HUES6 (cell line): ENCODE data around the gene KRT6C.
"Not testable (repeated sequence)": the region's sequence is repeated elsewhere in the genome, so short reads cannot be mapped to it uniquely, and the experiment has no call there.

ENCODE experiments used
- H3K27ac ChIP-seq: 2 replicates; pipeline ENCODE4 v1.7.0; 2013; ENCODE audit warnings: low read depth, mild to moderate bottlenecking, low read length, inconsistent platforms
- H3K27me3 ChIP-seq: 2 replicates; pipeline ENCODE4 v1.6.1; 2013; ENCODE audit warnings: low read length; ENCODE audit not compliant: control insufficient read depth, insufficient read depth
- H3K36me3 ChIP-seq: 2 replicates; pipeline ENCODE4 v1.6.1; 2013; ENCODE audit warnings: low read length; ENCODE audit not compliant: control insufficient read depth, insufficient read depth
- H3K4me1 ChIP-seq: 2 replicates; pipeline ENCODE4 v1.6.1; 2013; ENCODE audit warnings: low read length; ENCODE audit not compliant: control insufficient read depth, insufficient read depth
- H3K4me3 ChIP-seq: 2 replicates; pipeline ENCODE4 v1.5.1; 2013; ENCODE audit warnings: low read depth, low read length
- H3K9ac ChIP-seq: one replicate; pipeline ENCODE4 v1.6.1; 2013; ENCODE audit warnings: mild to moderate bottlenecking, low read length
- H3K9me3 ChIP-seq: 2 replicates; pipeline ENCODE4 v1.6.1; 2013; ENCODE audit warnings: low read depth, low read length; ENCODE audit not compliant: control insufficient read depth, insufficient read depth

KRT6C gene

GRCh38 chr12:52515927-52516831 lies 42.6 kb upstream of the KRT6C start:
- no peak overlapping the region for H3K9ac ChIP-seq
- H3K9me3 ChIP-seq = peaks cover 3% of the 10 kb centered on the region; the same call in 1 of the 2 replicates
- H3K36me3 ChIP-seq = no peaks in the 10 kb centered on the region
- peaks cover 4% of the 10 kb centered on the region; the same call in 1 of the 2 replicates for H3K4me1 ChIP-seq
- no peak overlapping the region for H3K27ac ChIP-seq
- no peaks in the 10 kb centered on the region for H3K27me3 ChIP-seq
- H3K4me3 ChIP-seq = no peak overlapping the region

GRCh38 chr12:52515319-52515646 lies 41.7 kb upstream of the KRT6C start:
- Histone ChIP-seq H3K36me3 (no peaks in the 10 kb centered on the region), H3K4me3 (no peak overlapping the region), H3K9me3 (peaks cover 6% of the 10 kb centered on the region), H3K9ac (no peak overlapping the region), H3K4me1 (no peaks in the 10 kb centered on the region), H3K27ac (no peak overlapping the region), H3K27me3 (no peaks in the 10 kb centered on the region)

GRCh38 chr12:52514471-52515318 lies 41.1 kb upstream of the KRT6C start:
- Histone ChIP-seq H3K36me3 (no peaks in the 10 kb centered on the region), H3K27ac (no peak overlapping the region), H3K4me1 (no peaks in the 10 kb centered on the region), H3K27me3 (no peaks in the 10 kb centered on the region), H3K9ac (no peak overlapping the region), H3K4me3 (no peak overlapping the region), H3K9me3 (peaks cover 8% of the 10 kb centered on the region)

GRCh38 chr12:52513736-52514135 lies 40.1 kb upstream of the KRT6C start:
- no peaks in the 10 kb centered on the region for H3K4me1 ChIP-seq
- peaks cover 8% of the 10 kb centered on the region for H3K9me3 ChIP-seq
- H3K9ac ChIP-seq = no peak overlapping the region
- H3K27me3 ChIP-seq = no peaks in the 10 kb centered on the region
- no peak overlapping the region for H3K27ac ChIP-seq
- H3K36me3 ChIP-seq = no peaks in the 10 kb centered on the region
- no peak overlapping the region for H3K4me3 ChIP-seq

GRCh38 chr12:52508211-52508610 lies 34.6 kb upstream of the KRT6C start:
- Histone ChIP-seq H3K9ac (no peak overlapping the region), H3K4me1 (no peaks in the 10 kb centered on the region), H3K27me3 (no peaks in the 10 kb centered on the region), H3K9me3 (peaks cover 8% of the 10 kb centered on the region), H3K36me3 (no peaks in the 10 kb centered on the region), H3K4me3 (no peak overlapping the region), H3K27ac (no peak overlapping the region)

GRCh38 chr12:52506858-52507715 lies 33.5 kb upstream of the KRT6C start:
- H3K9ac ChIP-seq = no peak overlapping the region
- H3K27ac ChIP-seq = no peak overlapping the region
- H3K9me3 ChIP-seq = peaks cover 7% of the 10 kb centered on the region
- H3K4me3 ChIP-seq = no peak overlapping the region
- no peaks in the 10 kb centered on the region for H3K36me3 ChIP-seq
- H3K4me1 ChIP-seq = no peaks in the 10 kb centered on the region
- H3K27me3 ChIP-seq = no peaks in the 10 kb centered on the region

- Histone ChIP-seq H3K36me3 (no peaks in the 10 kb centered on the region), H3K27me3 (no peaks in the 10 kb centered on the region), H3K27ac (no peak overlapping the region), H3K4me1 (no peaks in the 10 kb centered on the region), H3K9me3 (no peaks in the 10 kb centered on the region), H3K9ac (no peak overlapping the region), H3K4me3 (no peak overlapping the region)
Measured at GRCh38 chr12:52502877-52503276, 29.3 kb upstream of the KRT6C start.

- Histone ChIP-seq H3K9me3 (no peaks in the 10 kb centered on the region), H3K4me3 (no peak overlapping the region), H3K36me3 (no peaks in the 10 kb centered on the region), H3K4me1 (peaks cover 5% of the 10 kb centered on the region; the same call in 1 of the 2 replicates), H3K9ac (no peak overlapping the region), H3K27ac (no peak overlapping the region), H3K27me3 (no peaks in the 10 kb centered on the region)
Measured at GRCh38 chr12:52501490-52501889, 27.9 kb upstream of the KRT6C start.

- H3K4me3 ChIP-seq, H3K9ac ChIP-seq, H3K27me3 ChIP-seq, H3K9me3 ChIP-seq, H3K36me3 ChIP-seq, H3K27ac ChIP-seq: not testable (repeated sequence)
- H3K4me1 ChIP-seq = peaks cover 14% of the 10 kb centered on the region
Measured at GRCh38 chr12:52500574-52500973, 27.0 kb upstream of the KRT6C start.

- no peaks in the 10 kb centered on the region for H3K27me3 ChIP-seq
- H3K9ac ChIP-seq = no peak overlapping the region
- H3K36me3 ChIP-seq = no peaks in the 10 kb centered on the region
- H3K4me3 ChIP-seq = no peak overlapping the region
- peaks cover 20% of the 10 kb centered on the region for H3K4me1 ChIP-seq
- H3K9me3 ChIP-seq = no peaks in the 10 kb centered on the region
- no peak overlapping the region for H3K27ac ChIP-seq
Measured at GRCh38 chr12:52499806-52500560, 26.4 kb upstream of the KRT6C start.
